HG03175 (cell line): Measurements from ENCODE around the gene ASGR2.
"Not testable (repeated sequence)": the region's sequence is repeated elsewhere in the genome, so short reads cannot be mapped to it uniquely, and the experiment has no call there.

Experiments used
- ATAC-seq: cut with Tn5 transposase; IDR thresholded peaks from one replicate; pipeline ENCODE4 v1.9.1; 2021; ENCODE audit warnings: mild to moderate bottlenecking, moderate library complexity; ENCODE audit not compliant: unreplicated experiment

ASGR2 gene

DNA sequence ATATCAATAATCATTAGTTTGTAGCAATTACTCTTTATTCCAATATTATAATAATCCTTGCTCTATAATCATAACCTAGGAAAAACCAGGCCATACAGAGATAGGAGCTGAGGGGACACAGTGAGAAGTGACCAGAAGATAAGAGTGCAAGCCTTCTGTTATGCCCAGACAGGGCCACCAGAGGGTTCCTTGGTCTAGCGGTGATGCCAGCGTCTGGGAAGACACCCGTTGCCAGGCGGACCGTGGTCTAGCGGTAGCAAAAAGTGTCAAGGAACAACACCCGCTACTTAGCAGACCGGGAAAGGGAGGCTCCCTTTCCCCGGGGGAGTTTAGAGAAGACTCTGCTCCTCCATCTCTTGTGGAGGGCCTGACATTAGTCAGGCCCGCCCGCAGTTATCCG is 11.8 kb upstream of the ASGR2 start:
- ATAC-seq = not testable (repeated sequence)

DNA sequence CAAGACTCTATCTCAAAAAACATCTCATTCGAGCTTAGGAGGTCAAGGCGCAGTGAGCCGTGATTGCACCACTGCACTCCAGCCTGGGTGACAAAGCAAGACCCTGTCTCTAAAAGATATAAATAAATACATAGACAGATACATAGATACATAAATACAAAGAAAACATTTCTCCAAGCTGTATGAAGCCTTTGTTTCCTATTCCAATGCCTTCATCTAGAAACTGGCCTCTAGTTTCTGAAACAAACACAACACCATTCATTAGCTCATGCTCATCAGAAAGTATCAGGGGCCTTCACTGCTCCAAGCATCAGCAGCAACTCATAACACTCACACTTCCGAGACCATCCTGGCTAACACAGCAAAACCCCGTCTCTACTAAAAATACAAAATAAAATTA is 10.3 kb upstream of the ASGR2 start:
- ATAC-seq = no peak

DNA sequence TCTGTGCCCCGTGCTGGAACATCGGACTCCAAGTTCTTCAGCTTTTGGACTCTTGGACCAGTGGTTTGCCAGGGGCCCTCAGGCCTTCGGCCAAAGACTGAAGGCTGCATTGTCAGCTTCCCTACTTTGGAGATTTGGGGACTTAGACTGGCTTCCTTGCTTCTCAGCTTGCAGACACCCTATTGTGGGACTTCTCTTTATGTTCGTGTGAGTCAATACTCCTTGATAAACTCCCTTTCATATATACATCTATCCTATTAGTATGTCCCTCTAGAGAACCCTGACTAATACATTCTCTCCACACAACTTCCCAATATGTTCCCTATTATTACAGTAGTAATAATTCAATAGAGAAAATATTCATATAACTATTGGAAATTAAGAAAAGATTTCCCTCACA is 9.2 kb upstream of the ASGR2 start:
- ATAC-seq = no peak

DNA sequence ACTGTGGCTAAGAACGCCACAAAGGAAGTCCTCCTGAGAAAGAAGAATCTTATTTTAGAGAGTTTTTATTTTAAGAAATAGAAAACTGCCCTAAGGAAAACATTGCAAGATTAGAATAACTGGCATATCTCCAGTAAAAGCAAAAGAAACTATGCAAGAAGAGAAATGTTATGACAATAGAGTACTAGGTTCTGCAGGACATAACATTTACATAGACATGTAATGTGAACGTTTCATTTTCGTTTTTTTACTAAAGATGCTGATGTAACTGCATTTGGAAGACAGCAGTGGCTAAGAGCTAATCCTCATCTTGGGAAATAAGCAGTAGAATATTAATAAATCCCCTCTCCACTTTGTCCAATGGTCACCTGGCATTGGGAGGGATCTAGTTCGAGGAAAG is 7.8 kb upstream of the ASGR2 start:
- ATAC-seq = no peak

DNA sequence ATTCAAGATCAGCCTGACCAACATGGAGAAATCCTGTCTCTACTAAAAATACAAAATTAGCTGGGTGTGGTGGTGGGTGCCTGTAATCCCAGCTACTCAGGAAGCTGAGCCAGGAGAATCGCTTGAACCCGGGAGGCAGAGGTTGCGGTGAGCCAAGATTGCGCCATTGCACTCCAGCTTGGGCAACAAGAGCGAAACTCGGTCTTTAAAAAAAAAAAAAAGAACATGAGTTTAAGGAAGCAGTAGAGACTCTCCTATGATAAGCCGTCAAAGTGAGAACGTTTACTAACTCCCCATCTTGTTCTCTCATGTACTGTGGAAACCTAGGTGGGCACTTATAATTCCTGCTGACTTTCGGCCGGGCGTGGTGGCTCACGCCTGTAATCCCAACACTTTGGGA is 6.0 kb upstream of the ASGR2 start:
- not testable (repeated sequence) for ATAC-seq

DNA sequence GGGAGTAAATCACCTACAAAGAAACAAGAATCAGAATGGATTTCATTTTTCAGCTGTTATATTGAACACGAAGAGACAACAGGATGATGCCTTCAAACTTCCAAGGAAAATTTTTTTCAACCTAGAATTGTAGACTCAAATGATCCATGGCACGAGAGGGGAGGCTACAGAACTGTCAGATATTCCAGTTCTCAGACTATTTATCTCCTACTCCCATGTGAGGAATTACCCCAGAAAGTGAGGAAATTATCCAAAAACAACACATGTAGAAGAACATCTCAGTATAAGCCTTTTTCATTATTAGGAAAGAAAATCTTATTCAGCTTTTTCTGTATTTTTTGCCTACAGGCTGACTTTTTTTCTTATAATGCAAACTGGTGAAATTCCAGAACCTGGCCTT is 5.5 kb upstream of the ASGR2 start:
- ATAC-seq = no peak

DNA sequence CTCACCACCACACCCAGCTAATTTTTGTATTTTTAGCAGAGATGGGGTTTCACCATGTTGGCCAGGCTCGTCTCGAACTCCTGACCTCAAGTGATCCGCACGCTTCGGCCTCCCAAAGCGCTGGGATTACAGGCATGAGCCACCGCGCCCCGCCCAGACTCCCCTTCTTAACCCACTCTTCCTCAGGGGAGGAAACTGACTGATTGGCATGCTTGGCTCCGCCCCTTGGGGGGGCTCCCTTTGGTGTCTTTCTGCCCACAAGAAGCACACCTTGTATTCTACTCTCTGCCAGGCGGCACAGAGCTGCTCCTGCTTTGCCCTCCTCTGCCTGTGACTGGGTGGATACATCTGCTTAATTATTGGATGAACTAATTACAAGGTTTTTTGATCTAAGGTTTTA is 4.7 kb upstream of the ASGR2 start:
- ATAC-seq = no peak

DNA sequence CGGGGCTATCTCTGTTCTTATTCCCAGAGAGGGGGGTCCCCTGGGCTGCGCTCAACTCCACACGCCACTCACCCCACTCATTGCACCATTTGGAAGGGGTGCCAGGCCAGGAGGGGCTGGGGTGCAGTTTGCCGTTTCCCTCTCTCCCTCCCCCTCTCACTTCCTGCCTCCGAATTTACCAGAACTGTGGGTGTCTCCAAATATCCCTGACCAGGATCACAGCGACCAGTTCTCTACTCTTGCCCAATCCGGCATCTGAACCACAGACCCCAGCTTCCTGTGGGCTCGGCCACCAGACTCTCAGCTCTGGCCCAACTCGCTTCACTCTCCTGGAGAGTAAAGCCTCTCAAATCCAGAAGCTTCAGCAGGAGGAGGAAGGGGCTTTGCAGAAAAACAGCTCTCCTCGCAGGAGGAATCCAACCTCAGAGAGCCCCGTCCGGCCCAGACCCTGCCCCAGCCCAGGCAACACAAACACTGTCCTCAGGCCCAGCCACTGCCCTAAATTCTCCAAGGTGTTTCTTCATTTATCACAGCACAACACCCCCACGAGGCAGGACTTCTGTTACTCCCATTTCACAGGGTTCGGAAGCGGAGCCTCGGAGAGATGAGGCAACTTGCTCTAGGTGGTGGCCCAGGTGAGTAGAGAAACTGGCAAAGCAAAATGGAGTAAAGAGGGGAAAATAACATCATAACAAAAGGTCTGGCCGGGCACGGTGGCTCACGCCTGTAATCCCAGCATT is 423 bp upstream of the ASGR2 start:
- ATAC-seq = no peak

DNA sequence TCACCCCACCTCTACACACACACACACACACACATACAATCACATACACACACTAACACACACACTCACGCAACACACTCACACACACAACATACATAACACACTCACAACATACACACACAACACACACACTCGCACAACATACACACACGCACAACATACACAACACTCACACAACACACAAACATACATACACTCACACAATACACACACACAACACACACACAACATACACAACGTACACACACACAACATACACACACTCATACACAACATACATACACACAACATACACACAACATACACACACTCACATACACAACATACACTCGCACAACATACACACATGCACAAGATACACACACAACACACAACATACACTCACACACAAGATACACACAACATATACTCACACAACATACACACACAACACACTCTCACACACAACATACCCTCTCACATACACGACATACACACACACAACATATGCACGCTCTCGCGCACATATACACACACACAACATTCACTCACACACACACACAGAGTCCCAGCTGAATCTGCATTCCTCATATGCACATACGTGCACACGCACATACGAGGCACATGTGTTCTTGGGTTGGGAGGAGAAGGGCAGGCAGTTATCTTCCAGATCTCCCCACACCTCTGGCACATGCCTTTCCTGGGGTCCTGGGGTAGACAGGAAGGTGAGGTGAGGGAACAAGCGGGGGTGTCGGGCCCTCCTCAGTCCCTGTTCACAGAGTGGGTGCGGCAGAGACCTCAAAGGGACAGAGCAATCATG is 1.1 kb downstream of the ASGR2 start:
- ATAC-seq = no peak

DNA sequence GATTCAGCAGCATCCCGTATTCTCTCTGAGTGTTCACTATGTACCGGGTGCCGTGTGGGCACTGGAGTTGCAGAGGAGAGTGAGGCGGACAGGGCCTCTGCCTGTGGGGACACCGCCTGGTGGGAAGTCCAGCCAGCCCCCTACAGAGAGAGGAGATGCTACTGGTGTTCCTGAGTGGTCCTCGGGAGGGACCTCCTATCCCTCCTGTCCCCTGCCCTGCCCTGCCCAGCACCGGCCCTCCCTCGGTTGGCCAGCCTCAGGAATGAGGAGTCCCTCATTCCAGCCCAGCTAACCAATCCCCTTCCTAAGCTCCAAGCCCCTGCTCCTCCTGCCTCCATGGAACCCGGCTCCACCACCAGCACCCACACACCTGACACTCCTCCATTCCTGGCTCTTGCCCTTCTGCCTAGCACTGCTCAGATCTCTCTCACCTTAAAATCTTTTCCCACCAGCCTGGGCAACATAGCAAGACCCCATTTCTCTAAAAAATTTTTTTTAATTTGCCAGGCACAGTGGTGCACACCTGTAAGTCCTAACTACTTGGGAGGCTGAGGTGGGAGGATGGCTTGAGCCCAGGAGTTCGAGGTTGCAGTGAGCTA is 2.0 kb downstream of the ASGR2 start:
- ATAC-seq = no peak

DNA sequence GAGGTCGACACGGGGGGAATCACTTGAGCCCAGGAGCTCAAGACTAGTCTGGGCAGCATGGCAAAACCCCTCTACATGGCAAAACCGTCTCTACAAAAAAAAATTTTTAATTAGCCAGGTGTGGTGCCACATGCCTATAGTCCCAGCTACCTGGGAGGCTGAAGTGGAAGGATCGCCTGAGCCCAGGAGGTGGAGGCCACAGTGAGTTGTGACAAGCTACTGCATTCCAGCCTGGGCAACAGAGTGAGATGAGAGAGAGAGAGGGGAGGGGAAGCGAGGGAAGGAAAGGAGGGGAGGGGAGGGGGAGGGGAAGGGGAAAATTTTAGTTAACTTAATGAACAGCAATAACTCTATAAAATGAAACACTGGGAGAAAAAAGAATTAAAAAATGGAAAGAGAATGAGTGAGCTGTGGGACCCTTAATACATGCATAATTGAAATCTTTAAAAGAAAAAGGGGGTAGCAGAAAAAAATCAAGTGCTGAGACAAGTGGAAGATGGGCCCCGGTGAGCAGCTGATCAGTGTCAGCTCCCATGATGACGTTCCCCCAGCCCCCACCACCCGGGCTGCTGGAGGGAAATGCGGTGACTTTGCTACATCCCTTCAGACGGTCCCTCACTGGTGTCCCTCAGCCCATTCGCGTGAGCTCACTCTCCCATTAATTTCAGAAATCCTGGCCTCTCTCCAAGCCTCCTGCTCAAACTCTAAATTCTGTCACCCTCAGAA is 2.7 kb downstream of the ASGR2 start:
- ATAC-seq = no peak

DNA sequence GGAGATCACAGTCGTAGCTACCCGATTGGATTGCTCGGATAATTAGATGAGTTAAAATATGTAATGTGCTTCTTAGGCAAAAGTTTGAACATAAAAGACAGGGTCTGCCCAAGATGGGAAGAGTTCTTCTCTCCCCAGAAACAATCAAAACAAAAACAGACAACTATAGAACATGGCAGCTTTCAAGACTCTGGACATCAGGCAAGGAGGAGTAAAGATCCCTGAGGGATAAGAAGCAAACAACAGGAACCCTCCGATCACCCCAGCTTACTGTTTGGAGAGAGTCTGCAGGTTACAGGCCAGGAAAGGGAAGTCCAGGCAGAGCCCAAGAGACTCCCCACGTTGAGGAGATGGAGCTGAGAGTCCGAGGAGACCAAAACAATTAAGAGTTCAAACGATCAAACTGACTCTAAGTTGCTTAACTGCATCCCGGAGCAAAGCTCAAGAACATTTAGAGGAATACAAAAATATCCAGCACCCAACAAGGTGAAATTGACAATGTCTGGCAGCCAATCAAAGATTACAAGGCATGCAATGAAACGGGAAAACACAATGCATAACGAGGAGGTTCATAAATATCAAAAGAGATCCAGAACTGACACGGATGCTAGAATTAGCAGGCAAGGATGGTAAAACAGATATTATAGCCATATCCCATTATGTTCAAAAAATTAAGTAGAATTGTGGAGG is 3.9 kb downstream of the ASGR2 start:
- no peak for ATAC-seq

DNA sequence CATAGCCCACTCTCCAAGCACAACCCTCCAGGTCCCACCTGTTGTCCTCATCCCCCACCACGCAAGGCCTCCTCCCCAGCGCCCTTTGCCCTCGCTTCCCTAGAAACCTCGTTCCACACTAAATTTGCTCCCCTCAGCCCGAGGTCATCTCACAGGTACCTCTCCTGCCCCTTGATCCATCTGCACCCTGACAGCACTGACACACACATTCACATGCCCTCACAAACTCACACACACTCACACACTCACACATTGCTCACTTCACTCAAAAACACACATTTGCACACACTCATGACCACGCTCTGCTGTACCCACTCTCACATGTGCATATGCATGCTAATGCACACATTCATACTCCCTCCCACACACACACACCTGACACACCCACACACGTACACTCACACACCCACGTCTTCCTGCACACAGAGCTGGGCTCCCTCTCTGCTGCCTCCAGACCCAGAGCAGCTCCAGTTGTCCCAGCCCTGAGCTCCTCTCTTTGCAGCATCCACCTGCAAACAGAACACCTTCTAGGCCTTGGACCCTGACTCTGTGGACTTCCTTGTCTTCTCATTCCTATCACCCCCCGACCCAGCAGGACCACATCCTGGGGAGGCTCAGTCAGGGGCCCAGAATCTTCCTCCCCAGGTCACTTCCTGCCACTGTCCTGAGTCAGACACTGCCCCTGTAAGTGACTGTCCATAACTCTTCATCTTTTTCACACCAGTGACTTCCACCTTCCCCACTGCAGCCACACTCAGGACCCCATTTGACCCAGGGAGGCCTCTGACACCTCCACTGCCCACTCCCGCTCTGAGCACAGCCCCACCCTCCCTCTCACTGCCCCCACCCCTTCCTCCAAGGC is 4.9 kb downstream of the ASGR2 start:
- no peak for ATAC-seq

DNA sequence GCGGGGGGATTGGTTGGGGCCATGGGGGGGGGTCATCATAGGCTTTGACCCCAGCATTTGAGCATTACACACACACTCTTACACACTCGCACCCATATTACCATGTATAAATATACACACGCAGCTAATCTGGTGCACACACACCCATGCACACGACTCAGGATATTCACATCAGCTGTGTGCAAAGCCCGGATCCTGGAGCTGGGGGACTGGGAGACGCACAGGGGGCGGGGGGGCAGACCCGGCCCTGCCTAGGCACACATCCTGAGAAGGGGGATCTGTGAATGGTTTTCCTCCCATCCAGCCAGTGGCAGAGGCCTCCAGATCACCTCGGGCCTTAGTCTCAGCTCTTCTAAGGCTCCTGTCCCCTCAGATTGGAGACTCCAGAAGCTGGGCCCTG is 5.6 kb downstream of the ASGR2 start:
- no peak for ATAC-seq

DNA sequence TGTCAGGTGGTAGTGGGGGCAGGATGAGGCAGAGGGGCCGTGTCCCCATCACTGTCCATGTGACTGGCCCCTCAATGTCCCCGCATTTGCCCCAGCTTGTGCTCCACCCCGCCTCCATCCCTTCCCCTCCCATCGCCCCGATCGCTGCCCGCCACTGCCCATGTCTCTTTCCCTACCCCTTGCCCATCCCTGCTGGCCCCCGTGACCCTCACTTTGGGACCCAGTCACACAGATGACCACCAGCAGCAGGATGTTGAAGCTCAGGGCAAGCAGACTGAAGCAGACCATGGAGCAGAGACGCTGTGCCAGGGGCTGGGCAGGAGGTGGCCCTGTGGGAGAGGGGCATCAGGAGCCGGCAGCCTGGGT is 6.1 kb downstream of the ASGR2 start:
- no peak for ATAC-seq

DNA sequence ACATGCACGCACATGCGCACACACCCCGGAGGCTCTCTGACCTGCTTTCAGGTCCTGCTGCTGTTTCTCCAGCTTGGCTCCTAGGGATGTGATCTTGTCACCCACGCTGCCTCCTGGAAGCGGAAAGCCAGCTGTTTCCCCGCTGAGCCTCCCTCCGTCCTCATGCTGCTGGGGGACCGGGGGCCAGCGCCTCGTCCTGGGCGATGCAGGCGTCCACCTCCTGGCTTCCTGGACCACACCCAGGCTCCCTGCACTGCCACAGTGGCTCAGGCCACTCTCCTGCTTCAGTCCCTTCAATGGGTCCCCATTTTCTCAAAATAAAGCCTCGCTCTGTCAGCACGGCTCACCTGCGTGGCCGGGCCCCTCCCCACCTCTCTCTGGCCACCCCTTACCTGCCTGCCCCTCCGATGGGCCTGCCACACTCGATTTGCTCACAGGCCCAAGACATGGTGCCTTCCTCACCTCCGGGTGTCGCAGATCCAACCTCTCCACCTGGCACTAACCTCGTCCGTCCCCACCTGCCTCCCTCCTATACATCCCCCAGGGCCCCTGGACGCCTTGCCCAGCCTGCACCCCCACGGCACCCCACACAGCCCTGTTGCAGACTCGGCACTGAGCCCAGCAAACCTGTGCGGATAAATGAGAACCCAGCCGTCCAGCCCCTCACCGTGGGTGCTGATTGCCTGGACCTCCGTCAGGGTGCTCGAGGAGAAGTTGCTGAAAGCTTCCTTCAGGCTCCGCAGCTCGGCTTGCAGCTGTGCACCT is 6.6 kb downstream of the ASGR2 start:
- no peak for ATAC-seq

DNA sequence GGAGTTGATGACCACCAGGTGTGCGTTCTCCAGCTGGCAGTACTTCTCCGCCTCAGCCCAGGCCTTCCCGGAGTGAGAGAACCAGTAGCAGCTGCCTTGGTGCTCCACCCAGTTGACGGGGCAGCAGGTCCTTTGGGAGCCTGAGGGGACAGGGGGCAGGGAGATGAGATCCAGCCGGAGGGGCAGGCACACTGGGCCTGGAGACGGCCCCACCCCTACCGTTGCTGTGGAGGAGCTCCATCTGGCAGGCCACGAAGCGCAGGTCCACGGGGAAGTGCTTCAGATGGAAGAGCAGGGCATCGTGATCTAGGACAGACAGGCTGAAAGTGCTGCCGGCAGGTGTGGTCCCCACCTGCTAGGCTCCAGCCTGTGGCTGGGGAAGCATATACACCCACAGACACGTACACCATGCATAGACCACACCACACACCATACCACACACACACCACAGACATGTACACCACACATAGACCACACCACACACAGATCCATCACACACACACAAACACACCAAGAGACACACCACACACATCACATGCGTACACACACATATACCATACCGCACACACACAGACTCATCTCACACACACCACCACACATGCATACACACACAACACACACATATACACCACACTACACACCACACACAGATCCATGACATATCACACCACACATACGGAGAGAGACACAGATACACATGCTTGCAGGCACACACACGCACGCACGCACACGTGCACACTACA is 7.4 kb downstream of the ASGR2 start:
- no peak for ATAC-seq

DNA sequence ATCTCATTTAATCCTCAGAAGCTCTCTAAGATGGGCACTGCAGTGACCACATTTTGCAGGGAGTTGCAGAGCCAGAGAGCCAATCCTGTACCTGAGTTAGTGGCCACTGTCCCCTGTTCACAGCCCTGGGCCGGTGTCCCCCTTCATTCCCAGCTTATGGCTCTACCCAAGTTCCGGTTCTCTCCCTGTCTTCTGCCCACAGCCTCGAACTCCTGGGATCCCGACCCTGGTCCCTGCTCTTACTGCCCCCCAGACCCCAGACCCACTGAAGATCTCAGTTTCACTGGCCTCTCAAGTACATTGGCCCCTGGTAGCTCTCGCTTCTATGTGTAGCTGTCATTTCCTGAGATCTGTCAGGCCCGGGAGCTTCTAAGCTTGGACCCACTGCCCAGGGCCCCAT is 12.2 kb downstream of the ASGR2 start:
- no peak for ATAC-seq

DNA sequence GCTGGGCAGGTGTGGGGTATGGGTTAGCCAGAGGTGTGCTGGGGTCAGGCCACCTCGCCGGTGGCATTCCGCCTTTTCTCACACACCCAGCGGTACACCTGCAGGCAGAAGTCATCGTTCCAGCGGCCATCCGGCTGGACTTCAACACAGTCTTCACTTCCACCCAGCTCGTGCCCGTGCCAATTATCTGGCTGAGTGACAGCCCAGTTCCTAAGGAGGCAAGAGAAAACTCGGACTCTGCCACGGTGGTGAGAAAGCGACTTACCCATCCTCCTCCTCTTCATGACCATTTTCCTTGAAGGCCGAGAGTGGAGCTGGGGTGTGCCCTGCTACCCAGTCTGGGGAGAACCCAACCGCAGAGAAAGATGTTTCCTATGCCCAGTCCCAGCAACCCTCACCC is 13.1 kb downstream of the ASGR2 start:
- ATAC-seq = no peak
